NCI-H2171 (cell line): ENCODE measurements around the gene ZBTB7C.
A peak's percentile ranks its signal among the peaks of the same experiment; 100 is the strongest.

Experiments used
- DNase-seq: peaks from one replicate; lab custom pipeline; 2025; lab: John Stamatoyannopoulos, UW

ZBTB7C gene

DNA sequence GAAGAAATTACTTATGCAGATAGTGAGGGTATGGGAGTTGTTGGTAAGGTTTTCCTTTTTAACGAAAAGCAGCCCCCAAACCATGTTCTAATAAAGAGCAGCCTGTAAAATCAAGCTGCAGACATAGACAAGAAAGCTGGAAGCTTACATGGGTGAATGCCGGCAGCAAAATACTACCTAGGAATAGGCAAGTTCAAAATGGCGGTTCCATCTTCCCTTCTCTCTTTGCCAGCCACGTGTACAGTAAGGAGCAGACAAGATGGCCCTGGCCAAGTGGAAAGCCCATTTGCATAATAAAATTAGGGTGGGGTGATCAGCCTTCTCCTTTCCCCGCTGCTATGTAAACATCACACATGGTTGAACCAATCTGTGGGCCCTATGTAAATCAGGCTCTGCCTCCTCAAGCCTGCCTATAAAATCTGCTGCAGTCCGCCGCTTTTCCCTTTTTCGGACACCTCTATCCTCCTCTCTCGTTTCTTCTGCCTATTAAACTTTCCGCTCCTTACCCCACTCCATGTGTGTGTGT, 155.0 kb downstream of the ZBTB7C start:
- DNase-seq: no peak

GRCh38 chr18:48252525-48252924, 156.7 kb downstream of the ZBTB7C start:
- no peak for DNase-seq

GRCh38 chr18:48250918-48251317, 158.3 kb downstream of the ZBTB7C start:
- no peak for DNase-seq

DNA sequence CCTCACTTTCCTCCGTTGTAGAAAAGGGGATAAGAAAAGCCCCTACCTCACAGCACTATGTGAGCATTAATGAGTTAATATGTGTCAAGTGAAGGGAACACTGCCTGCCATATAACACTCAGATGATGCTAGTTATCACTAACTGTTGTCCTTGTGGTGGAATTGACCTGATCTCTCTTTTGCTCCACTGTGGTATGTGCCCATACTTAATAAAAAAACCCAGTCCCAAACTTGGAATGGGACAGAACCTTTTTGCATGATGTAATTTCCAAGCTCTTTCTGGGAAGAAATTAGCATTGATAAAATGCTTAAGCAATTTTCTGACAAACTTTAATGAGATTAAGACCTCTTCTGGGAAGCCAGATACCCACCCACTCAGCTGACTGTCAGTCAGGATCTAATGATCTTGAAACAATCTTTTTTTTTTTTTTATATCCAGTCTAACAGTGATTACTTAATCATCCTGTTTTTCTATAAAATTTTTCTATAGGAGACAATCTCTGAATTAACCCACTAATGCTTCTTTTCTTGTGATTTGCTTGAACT, 158.7 kb downstream of the ZBTB7C start:
- DNase-seq: no peak

DNA sequence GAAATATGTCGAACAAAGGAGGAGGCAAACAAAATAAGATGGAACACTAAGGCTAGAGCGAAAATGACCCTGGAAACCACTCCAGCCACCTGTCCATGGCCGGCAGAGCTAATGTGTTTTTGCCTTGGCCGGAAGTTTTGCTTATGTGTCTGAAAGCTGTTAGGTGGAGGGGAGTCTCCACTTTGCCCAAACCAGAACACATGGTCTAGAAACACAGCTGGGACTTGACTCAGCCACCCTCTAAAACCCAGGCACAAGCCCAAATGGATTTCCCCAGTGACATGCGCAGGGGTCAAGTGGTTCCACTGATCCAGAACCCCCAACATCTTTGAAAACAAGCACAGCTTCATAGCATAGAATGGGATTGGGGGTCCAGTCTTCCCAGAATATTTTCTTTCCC, 159.3 kb downstream of the ZBTB7C start:
- DNase-seq: no peak

DNA sequence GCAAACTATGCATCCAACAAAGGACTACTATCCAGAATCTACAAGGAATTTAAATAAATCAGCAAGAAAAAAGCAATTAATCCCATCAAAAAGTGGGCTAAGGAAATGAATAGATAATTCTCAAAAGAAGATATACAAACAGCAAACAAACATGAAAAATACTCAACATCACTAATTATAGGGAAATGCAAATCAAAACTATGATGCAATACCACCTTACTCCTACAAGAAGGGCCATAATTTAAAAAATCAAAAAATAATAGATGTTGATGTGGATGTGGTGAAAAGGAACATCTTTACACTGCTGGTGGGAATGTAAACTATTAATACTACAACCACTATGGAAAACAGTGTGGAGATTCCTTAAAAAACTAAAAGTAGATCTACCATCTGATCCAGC, 164.7 kb downstream of the ZBTB7C start:
- no peak for DNase-seq

GRCh38 chr18:48238636-48239035, 170.5 kb downstream of the ZBTB7C start:
- DNase-seq: no peak

DNA sequence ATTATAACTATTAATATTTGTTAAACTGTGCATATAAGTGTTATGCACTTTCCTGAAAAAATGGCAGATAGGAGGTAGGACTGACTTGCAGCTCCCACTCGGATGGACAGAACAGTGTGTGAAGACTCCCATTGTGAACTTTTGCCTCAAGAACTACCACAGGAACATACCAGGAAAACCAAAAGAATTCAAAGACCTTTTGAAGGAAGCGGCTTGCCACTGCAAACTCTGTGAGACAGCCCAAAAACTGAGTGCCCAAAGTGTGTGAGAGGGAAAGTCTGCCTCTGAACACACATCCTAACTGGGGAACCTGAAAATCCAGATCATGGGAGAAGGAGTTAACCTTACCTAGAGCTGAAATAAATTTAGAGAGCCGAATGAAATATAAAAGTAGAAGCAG, 171.0 kb downstream of the ZBTB7C start:
- no peak for DNase-seq

- DNase-seq: no peak
Measured at GRCh38 chr18:48236822-48237221, 172.4 kb downstream of the ZBTB7C start.

- DNase-seq: no peak
Measured at GRCh38 chr18:48230467-48231113, 178.6 kb downstream of the ZBTB7C start.

- no peak for DNase-seq
Measured at GRCh38 chr18:48229552-48229981, 179.6 kb downstream of the ZBTB7C start.

GRCh38 chr18:48228841-48229240, 180.3 kb downstream of the ZBTB7C start:
- DNase-seq: peak; percentile 39

GRCh38 chr18:48228301-48228715, 180.9 kb downstream of the ZBTB7C start:
- DNase-seq: no peak

DNA sequence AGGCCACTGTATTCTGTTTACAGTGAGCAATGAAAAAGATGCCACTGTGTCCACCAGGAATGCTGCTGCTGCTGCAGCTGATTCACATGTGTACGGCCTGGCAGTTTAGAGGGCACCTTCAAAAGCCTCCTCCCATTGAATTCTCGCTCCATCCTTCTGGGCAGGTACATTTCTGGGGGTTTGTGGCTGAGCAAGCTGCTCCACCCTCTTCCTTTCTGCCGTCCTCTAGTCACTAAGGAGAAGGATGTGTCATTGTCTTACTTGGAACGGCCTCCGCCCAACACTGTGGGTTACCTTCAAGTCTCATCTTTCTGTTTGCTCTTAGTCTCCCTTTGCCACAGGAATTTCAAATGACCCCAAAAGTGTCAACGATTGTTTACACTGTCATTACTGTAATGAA, 182.0 kb downstream of the ZBTB7C start:
- DNase-seq: no peak

GRCh38 chr18:48226401-48226800, 182.8 kb downstream of the ZBTB7C start:
- DNase-seq: no peak

GRCh38 chr18:48222118-48222517, 187.1 kb downstream of the ZBTB7C start:
- peak; percentile 89 for DNase-seq

- no peak for DNase-seq
Measured at GRCh38 chr18:48219810-48220499, 189.2 kb downstream of the ZBTB7C start.

GRCh38 chr18:48219037-48219809, 190.0 kb downstream of the ZBTB7C start:
- no peak for DNase-seq

GRCh38 chr18:48218285-48219022, 190.7 kb downstream of the ZBTB7C start:
- no peak for DNase-seq

GRCh38 chr18:48217258-48218250, 191.6 kb downstream of the ZBTB7C start:
- DNase-seq: no peak
